ENCODE data around the gene CAPN8.
"Not testable (repeated sequence)": the region's sequence is repeated elsewhere in the genome, so short reads cannot be mapped to it uniquely, and the experiment has no call there.

The CAPN8 gene

GRCh38 chr1:223519116-223519515 is 146.4 kb downstream of the CAPN8 start:
- no peak for DNase-seq

GRCh38 chr1:223518553-223518952 is 146.9 kb downstream of the CAPN8 start:
- not testable (repeated sequence) for DNase-seq

DNA sequence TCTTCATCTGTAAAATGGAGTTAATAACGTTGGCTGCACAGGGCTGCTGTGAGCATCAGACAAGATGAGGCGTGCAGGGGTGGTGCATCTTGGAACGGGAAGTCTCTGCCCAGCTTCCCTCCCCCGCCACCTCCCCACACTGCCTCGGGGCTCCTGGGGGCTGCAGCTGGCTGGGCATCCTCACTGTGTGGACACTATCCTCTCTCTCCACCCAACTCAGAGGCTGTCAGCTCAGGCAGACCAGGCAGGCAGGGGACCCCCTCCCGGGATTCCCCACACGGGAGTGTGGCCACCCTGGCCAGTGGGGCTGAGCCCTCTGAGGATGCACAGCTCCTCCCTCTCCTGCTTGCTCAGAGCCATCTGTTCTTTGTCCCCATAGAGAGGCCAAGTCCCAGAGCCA is 149.6 kb downstream of the CAPN8 start:
- DNase-seq = no peak

- no peak for DNase-seq
Observed at GRCh38 chr1:223515421-223515820, 150.1 kb downstream of the CAPN8 start.

DNA sequence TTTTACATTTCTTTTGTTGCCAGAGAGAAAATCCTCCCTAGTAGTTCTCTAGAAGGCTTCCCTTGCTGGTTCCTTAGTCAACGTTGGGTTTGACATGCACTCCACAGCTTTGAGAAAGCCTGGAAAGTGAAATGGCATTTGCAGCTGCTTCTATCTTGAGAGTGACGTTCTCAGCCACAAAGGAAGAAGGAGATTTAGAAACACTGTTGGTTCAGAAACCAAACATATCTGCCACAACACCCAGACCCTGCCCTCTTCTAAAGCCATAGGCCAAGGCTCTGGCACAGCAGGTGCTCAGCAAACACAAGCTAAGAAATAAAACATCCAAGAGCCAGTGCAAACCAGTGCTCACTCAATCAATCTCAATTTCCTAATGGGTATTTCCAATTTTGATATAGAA is 150.9 kb downstream of the CAPN8 start:
- DNase-seq = no peak

GRCh38 chr1:223513309-223513708 is 152.2 kb downstream of the CAPN8 start:
- DNase-seq = no peak

GRCh38 chr1:223512057-223512456 is 153.4 kb downstream of the CAPN8 start:
- DNase-seq = no peak

DNA sequence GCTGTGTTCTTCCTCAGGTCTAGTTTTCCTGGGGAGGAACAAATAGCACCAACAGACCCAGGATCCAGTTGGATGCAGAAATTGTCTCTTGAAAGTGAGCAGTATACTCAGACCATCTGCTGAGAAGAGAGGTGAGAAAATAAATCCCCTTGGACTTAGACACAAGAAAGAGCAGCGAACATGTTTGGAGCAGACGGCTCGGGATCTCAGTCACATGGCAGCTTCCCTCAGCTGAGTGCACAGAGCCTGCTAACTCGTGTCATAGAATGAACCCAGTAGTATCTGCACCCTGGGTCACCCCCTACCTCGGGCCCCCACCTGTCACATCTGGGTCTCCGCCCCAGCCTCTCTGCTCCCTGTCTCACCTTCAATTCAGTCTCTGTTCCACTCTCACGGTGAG is 156.7 kb downstream of the CAPN8 start:
- no peak for DNase-seq

DNA sequence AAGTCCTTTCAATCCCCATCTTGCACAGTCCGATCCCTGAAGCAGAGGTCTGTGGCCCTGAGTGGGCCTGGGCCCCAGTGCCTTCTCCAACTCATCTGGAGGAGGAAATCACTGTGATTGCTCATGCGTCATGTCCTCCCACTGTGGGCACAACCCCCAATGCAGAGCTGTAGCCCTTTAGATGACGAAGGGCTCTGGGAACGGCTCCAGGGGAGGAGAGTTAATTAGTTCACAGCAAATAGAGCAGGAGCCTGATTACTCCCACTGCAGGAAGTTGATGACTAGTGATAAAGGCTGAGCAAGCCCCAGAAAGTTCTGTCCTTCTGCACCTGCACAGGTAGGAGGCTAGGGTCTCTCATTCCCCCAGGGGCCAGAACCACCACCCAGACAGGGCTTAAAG is 160.8 kb downstream of the CAPN8 start:
- DNase-seq = no peak

DNA sequence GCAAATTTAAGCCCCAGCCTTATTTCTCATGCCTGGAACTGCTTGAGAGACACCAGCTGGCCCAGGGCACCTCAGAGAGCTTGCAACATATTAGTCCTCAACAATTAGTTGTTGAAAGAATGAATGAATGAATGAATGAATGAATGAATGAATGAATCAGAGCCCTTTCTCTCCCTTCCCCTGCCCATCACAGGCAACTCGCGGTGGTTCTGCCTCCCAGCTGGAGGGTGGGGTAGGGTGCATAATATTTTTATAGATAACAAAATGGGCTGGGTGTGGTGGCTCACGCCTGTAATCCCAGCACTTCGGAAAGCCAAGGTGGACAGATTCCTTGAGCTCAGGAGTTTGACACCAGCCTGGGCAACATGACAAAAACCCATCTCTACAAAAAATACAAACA is 162.2 kb downstream of the CAPN8 start:
- no peak for DNase-seq

- peak; percentile 11 for DNase-seq
Observed at GRCh38 chr1:223500560-223501425, 164.7 kb downstream of the CAPN8 start.

GRCh38 chr1:223496883-223497282 is 168.6 kb downstream of the CAPN8 start:
- DNase-seq = peak; percentile 70

DNA sequence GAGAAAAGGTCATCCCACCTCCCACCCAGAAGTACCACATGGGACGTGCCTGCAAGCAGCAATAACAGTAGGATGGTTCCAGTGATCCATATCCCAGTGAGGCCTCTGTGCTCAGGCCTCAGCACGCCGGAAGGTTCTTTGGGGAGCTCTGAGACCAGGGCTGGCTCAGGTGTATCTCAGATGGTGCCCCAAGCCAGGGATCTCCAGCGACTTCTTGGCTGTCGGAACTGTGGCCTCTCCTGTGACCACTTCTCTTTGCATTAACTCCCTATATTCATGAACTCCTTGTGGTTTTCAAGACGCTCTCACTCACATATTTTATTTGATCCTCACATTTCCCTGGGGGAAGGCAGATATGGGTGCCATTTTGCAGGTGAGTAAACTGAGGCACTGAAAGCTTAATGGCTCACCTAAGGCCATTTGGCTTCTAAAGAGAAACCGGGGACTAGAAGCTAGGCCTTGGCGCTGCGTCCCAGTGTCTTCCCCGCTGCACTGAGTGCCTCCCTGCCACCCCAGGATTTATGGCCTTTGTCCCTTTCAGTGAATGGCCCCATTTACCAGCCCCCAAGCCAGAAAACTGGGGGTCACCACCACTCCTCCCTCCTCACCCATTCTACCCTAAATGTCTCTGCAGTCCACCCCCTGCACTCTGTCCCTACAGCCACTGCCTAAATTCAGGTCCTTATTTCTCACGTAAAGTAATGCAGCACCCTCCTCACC is 170.4 kb downstream of the CAPN8 start:
- DNase-seq = no peak

DNA sequence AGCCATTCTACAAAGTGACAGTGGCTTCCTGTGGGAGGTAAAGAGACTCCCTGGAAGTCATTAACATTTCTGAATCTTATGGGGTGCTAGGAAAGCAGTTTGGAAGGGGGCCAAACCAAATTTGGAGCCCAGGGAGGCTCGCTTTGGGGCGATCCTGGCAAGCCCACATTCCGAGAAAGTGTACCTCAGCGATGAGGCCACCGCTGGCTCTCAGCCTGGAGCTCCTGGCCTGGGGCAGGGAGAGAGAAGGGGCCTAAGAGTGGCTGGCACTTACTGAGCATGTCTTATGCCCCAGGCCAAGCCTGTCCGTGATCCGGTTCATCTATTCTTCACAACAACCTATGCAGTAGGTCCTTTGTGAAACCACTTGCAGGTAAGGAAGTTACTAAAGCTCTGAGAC is 173.5 kb downstream of the CAPN8 start:
- no peak for DNase-seq

All from NCI-H146 (cell line).